MG63 (cell line): ENCODE results near the gene IRX3. TPM values are rescaled to one million over a fixed set of nuclear protein-coding genes. Genes with fewer than 3 reads are reported as not detected.

Experiments
- DNase-seq: peaks from one replicate; pipeline ENCODE4 v3.0.0-alpha.2; 2020
- H3K27me3 ChIP-seq: fragments of 250-450 bp; sonication (Bioruptor Pico); 2 replicates; pipeline ENCODE4 v1.5.1; 2020; ENCODE audit warnings: mild to moderate bottlenecking, moderate library complexity
- H3K36me3 ChIP-seq: fragments of 250-450 bp; sonication (Bioruptor Pico); 2 replicates; pipeline ENCODE4 v1.5.1; 2020; ENCODE audit warnings: mild to moderate bottlenecking, moderate library complexity
- H3K4me3 ChIP-seq: fragments of 250-450 bp; sonication (Bioruptor Pico); 2 replicates; pipeline ENCODE4 v1.5.1; 2020; ENCODE audit warnings: mild to moderate bottlenecking, moderate library complexity
- H3K9me3 ChIP-seq: fragments of 250-450 bp; sonication (Bioruptor Pico); 2 replicates; pipeline ENCODE4 v1.5.1; 2020; ENCODE audit warnings: mild to moderate bottlenecking, moderate library complexity
- total RNA-seq: library from RNA; depleted of rRNA; stranded (reverse); fragments of >200 nt; shearing (Covaris generic); gene quantifications from 2 replicates; pipeline ENCODE4 v1.2.3, GENCODE V29; 2014; ENCODE audit warnings: low replicate concordance

Gene IRX3
- total RNA-seq, 1 experiment from 2014 or later: 28.8 TPM

- H3K36me3 ChIP-seq: no peaks in the 10 kb centered on the region
- DNase-seq: no peak
- H3K9me3 ChIP-seq: no peaks in the 10 kb centered on the region; the same call in 1 of the 2 replicates
- no peak overlapping the region for H3K4me3 ChIP-seq
- H3K27me3 ChIP-seq: no peaks in the 10 kb centered on the region
Observed at GRCh38 chr16:54303613-54304012, 17.0 kb upstream of the IRX3 start.

- peaks cover 10% of the 10 kb centered on the region for H3K9me3 ChIP-seq
- H3K27me3 ChIP-seq: no peaks in the 10 kb centered on the region
- DNase-seq: no peak
- no peak overlapping the region for H3K4me3 ChIP-seq
- H3K36me3 ChIP-seq: no peaks in the 10 kb centered on the region
Observed at GRCh38 chr16:54297154-54297553, 10.6 kb upstream of the IRX3 start.

GRCh38 chr16:54296543-54296942 is 10.0 kb upstream of the IRX3 start:
- Histone ChIP-seq H3K9me3 (peaks cover 10% of the 10 kb centered on the region), H3K27me3 (no peaks in the 10 kb centered on the region), H3K4me3 (no peak overlapping the region), H3K36me3 (no peaks in the 10 kb centered on the region)
- no peak for DNase-seq

GRCh38 chr16:54291656-54292487 is 5.3 kb upstream of the IRX3 start:
- no peaks in the 10 kb centered on the region for H3K27me3 ChIP-seq
- DNase-seq: no peak

GRCh38 chr16:54290833-54291655 is 4.5 kb upstream of the IRX3 start:
- H3K9me3 ChIP-seq: no peaks in the 10 kb centered on the region; the same call in 1 of the 2 replicates
- H3K27me3 ChIP-seq: no peaks in the 10 kb centered on the region
- H3K4me3 ChIP-seq: no peak overlapping the region
- no peak for DNase-seq
- no peaks in the 10 kb centered on the region for H3K36me3 ChIP-seq

More at GRCh38 chr16:54291656-54292487, 5.3 kb upstream of the IRX3 start:
- H3K4me3 ChIP-seq: no peak overlapping the region
- no peaks in the 10 kb centered on the region for H3K36me3 ChIP-seq
- peaks cover 8% of the 10 kb centered on the region for H3K9me3 ChIP-seq

- Histone ChIP-seq H3K4me3 (no peak overlapping the region), H3K27me3 (no peaks in the 10 kb centered on the region), H3K36me3 (peaks cover 2% of the 10 kb centered on the region), H3K9me3 (no peaks in the 10 kb centered on the region)
- no peak for DNase-seq
Observed at GRCh38 chr16:54289945-54290832, 3.6 kb upstream of the IRX3 start.

- DNase-seq: no peak
- no peaks in the 10 kb centered on the region for H3K27me3 ChIP-seq
Observed at GRCh38 chr16:54289242-54289944, 2.8 kb upstream of the IRX3 start.

GRCh38 chr16:54288835-54289241 is 2.3 kb upstream of the IRX3 start:
- no peaks in the 10 kb centered on the region for H3K27me3 ChIP-seq
- peaks cover 11% of the 10 kb centered on the region for H3K36me3 ChIP-seq
- DNase-seq: no peak
- H3K9me3 ChIP-seq: no peaks in the 10 kb centered on the region
- no peak overlapping the region for H3K4me3 ChIP-seq

More at GRCh38 chr16:54289242-54289944, 2.8 kb upstream of the IRX3 start:
- Histone ChIP-seq H3K9me3 (no peaks in the 10 kb centered on the region), H3K36me3 (peaks cover 7% of the 10 kb centered on the region), H3K4me3 (no peak overlapping the region)

- no peak overlapping the region for H3K4me3 ChIP-seq
- H3K27me3 ChIP-seq: no peaks in the 10 kb centered on the region
- DNase-seq: no peak
- peaks cover 17% of the 10 kb centered on the region for H3K36me3 ChIP-seq
- H3K9me3 ChIP-seq: no peaks in the 10 kb centered on the region
Observed at GRCh38 chr16:54288030-54288834, 1.6 kb upstream of the IRX3 start.

- peaks cover 25% of the 10 kb centered on the region for H3K36me3 ChIP-seq
- H3K4me3 ChIP-seq: peak overlapping the region; percentile 68
- DNase-seq: peak; percentile 58
- H3K9me3 ChIP-seq: no peaks in the 10 kb centered on the region
- H3K27me3 ChIP-seq: no peaks in the 10 kb centered on the region
Observed at GRCh38 chr16:54287131-54288029, 793 bp upstream of the IRX3 start.

- Histone ChIP-seq H3K36me3 (peaks cover 37% of the 10 kb centered on the region), H3K27me3 (no peaks in the 10 kb centered on the region)
- no peak for DNase-seq
Observed at GRCh38 chr16:54286090-54286365, 559 bp downstream of the IRX3 start.

GRCh38 chr16:54285414-54286089 is 1.0 kb downstream of the IRX3 start:
- peak overlapping the region; percentile 68 for H3K4me3 ChIP-seq
- no peaks in the 10 kb centered on the region for H3K9me3 ChIP-seq
- peaks cover 37% of the 10 kb centered on the region for H3K36me3 ChIP-seq
- H3K27me3 ChIP-seq: no peaks in the 10 kb centered on the region
- peak; percentile 81 for DNase-seq

More at GRCh38 chr16:54286090-54286365, 559 bp downstream of the IRX3 start:
- H3K4me3 ChIP-seq: peak overlapping the region; percentile 68
- H3K9me3 ChIP-seq: no peaks in the 10 kb centered on the region

- H3K4me3 ChIP-seq: peak overlapping the region; percentile 68
- peak; percentile 65 for DNase-seq
- peaks cover 37% of the 10 kb centered on the region for H3K36me3 ChIP-seq
- no peaks in the 10 kb centered on the region for H3K9me3 ChIP-seq
- no peaks in the 10 kb centered on the region for H3K27me3 ChIP-seq
Observed at GRCh38 chr16:54284931-54285413, 1.6 kb downstream of the IRX3 start.

- Histone ChIP-seq H3K27me3 (no peaks in the 10 kb centered on the region), H3K36me3 (peaks cover 37% of the 10 kb centered on the region), H3K9me3 (no peaks in the 10 kb centered on the region), H3K4me3 (peak overlapping the region; percentile 68)
- DNase-seq: peak; percentile 57
Observed at GRCh38 chr16:54284319-54284930, 2.2 kb downstream of the IRX3 start.
